ENCODE measurements around the gene CDC26. TPM values are rescaled to one million over a fixed set of nuclear protein-coding genes. Genes with fewer than 3 reads are reported as not detected.

CDC26 gene
- total RNA-seq, 4 donors from 2014 or later = 18.8 to 21.9 (median 20.4) TPM

DNA sequence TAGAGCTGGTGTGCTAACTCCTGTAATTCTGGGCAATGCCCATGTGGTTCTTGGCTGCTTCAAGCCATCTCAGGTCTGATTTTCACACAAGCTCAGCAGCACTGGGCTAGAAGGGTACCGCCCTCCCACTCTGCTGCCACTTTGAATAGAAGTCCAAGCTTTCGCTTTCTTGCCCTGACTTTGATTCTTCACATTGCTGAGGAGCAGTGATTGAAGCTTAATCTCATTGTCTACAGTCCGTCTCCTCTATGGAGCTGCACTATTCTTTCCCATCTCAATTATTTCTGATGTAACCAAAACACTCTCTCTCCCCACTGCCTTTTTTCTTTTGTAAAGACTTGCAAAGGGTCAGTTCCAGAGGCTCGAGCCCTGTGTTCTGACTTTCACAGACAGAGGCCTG, 40.7 kb upstream of the CDC26 start:
- H3K4me3 ChIP-seq = no peak overlapping the region
- no peaks in the 10 kb centered on the region for H3K4me1 ChIP-seq
- 90% methylated on average over 4 of the region's 4 CpGs for WGBS
- H3K27me3 ChIP-seq = no peaks in the 10 kb centered on the region
- peaks cover 23% of the 10 kb centered on the region for H3K36me3 ChIP-seq
- H3K9me3 ChIP-seq = no peaks in the 10 kb centered on the region
- no peak overlapping the region for H3K27ac ChIP-seq
- no peak for DNase-seq (ENCODE audit: low spot score in 2 of 2)
- no peak for TF ChIP-seq POLR2AphosphoS5 (IDR thresholded peaks at IDR 0.05)
- TF ChIP-seq CTCF (IDR thresholded peaks at IDR 0.05) = no peak
- no peak for TF ChIP-seq EP300 (IDR thresholded peaks at IDR 0.05)
- TF ChIP-seq POLR2A (IDR thresholded peaks at IDR 0.05) = no peak

DNA sequence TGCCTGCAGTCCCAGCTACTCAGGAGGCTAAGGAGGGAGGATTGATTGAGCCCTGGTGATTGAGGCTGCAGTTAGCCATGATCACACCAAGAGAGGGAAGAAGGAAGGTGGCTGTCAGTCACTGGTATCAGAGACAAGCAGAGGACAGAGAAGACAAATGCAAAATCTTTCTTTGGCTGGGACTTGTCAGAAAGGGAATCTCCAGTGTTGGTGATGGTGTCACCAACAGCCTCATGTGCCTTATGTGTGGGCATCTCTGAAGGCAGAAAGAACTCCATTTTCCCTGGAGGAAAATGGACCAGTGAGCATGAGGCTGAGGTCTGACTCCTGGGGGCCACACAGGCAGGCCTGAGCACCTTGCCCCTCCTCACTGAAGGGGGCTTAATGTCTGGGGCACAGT, 39.9 kb upstream of the CDC26 start:
- no peak overlapping the region for H3K27ac ChIP-seq
- no peak for DNase-seq (ENCODE audit: low spot score in 2 of 2)
- H3K27me3 ChIP-seq = no peaks in the 10 kb centered on the region
- no peaks in the 10 kb centered on the region for H3K4me1 ChIP-seq
- H3K36me3 ChIP-seq = peaks cover 23% of the 10 kb centered on the region
- no peak overlapping the region for H3K4me3 ChIP-seq
- TF ChIP-seq EP300 (IDR thresholded peaks at IDR 0.05) = no peak
- no peak for TF ChIP-seq POLR2A (IDR thresholded peaks at IDR 0.05)
- no peak for TF ChIP-seq CTCF (IDR thresholded peaks at IDR 0.05)
- TF ChIP-seq POLR2AphosphoS5 (IDR thresholded peaks at IDR 0.05) = no peak
- H3K9me3 ChIP-seq = no peaks in the 10 kb centered on the region

GRCh38 chr9:113313261-113313660, 37.9 kb upstream of the CDC26 start:
- no peaks in the 10 kb centered on the region for H3K4me1 ChIP-seq
- H3K4me3 ChIP-seq = no peak overlapping the region
- no peak for TF ChIP-seq POLR2A (IDR thresholded peaks at IDR 0.05)
- TF ChIP-seq POLR2AphosphoS5 (IDR thresholded peaks at IDR 0.05) = no peak
- TF ChIP-seq EP300 (IDR thresholded peaks at IDR 0.05) = no peak
- TF ChIP-seq CTCF (IDR thresholded peaks at IDR 0.05) = no peak
- no peaks in the 10 kb centered on the region for H3K9me3 ChIP-seq
- 75% methylated on average over 5 of the region's 5 CpGs for WGBS
- no peak overlapping the region for H3K27ac ChIP-seq
- no peaks in the 10 kb centered on the region for H3K27me3 ChIP-seq
- peaks cover 8% of the 10 kb centered on the region for H3K36me3 ChIP-seq
- no peak for DNase-seq (ENCODE audit: low spot score in 2 of 2)

DNA sequence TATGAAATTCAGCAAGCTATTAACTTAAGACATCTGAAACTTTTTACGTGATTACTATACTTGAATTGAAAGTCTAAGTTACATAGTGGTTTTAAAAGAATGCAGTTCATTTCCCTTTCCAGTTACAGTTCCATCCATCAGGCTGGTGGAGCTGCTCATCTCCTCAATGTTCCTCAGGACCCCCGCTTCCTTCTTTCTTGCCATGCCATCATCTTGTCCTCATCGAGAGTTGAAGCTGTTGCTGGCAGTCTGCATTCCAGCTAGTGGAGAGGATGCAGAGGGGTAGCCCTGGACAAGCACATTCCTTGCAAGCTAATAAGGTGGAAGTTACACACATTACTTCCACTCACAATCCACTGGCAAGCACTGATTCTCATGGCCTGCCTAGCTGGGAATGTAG, 36.6 kb upstream of the CDC26 start:
- Histone ChIP-seq H3K27me3 (no peaks in the 10 kb centered on the region), H3K9me3 (no peaks in the 10 kb centered on the region), H3K4me3 (no peak overlapping the region), H3K4me1 (no peaks in the 10 kb centered on the region), H3K27ac (no peak overlapping the region), H3K36me3 (peaks cover 4% of the 10 kb centered on the region)
- DNase-seq (ENCODE audit: low spot score in 2 of 2) = no peak
- TF ChIP-seq POLR2A (IDR thresholded peaks at IDR 0.05) (no peak), EP300 (IDR thresholded peaks at IDR 0.05) (no peak), POLR2AphosphoS5 (IDR thresholded peaks at IDR 0.05) (no peak), CTCF (IDR thresholded peaks at IDR 0.05) (no peak)
- 88% methylated on average over 3 of the region's 3 CpGs for WGBS

GRCh38 chr9:113310538-113310937, 35.2 kb upstream of the CDC26 start:
- no peak overlapping the region for H3K27ac ChIP-seq
- H3K36me3 ChIP-seq = no peaks in the 10 kb centered on the region
- H3K9me3 ChIP-seq = no peaks in the 10 kb centered on the region
- WGBS = 50% methylated on average over 3 of the region's 3 CpGs
- no peak for DNase-seq (ENCODE audit: low spot score in 2 of 2)
- TF ChIP-seq CTCF (IDR thresholded peaks at IDR 0.05) = no peak
- H3K4me3 ChIP-seq = no peak overlapping the region
- H3K27me3 ChIP-seq = no peaks in the 10 kb centered on the region
- H3K4me1 ChIP-seq = no peaks in the 10 kb centered on the region

All from suprapubic skin (tissue), 4 donors.